ENCODE data around the gene CLDN1.

The CLDN1 gene

DNA sequence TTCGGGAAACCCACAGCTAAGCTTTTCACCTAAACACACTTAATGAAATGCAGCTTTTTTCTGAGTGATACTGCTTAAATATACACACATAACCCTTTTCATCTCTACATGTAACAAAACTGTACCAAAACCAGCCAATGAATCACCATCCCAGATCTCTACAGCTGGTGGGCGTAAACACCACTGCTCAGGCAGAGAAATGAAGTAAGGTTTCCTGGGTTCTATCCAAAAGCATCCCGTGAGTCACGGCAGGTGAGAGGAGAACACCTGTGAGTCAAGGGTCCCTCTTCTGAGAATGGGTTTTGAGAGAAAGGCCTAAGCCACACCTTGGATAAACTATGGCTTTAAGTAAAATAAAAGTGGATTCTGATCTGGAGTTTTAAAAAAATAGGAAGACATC is 2.6 kb downstream of the CLDN1 start:
- no peaks in the 10 kb centered on the region for H3K27me3 ChIP-seq (ENCODE audit: insufficient read depth, poor library complexity, severe bottlenecking)
- ATAC-seq (ENCODE audit: low read depth): peak; percentile 69
- peak; percentile 84 for DNase-seq (ENCODE audit: low spot score)

DNA sequence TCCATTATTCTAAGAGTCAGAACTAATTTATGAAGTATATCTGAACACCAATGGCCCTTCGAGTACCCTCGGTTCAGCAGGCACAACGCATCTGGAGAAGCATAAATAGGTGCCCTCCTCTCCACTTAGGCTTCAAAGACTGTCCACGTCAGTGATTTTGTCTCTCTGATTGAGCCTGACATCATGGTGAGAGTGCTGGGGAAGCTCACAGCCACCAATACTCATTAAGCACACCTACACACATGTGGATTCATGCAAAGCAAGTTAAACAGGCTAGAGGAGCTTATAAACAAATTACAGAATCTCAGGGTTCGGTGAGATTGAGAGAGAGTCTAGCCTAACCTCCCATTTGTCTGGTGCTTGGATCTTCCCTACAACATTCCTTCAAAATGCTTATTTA is 3.6 kb downstream of the CLDN1 start:
- Histone ChIP-seq H3K4me3 (ENCODE audit: severe bottlenecking) (no peak overlapping the region), H3K9me3 (ENCODE audit: severe bottlenecking) (no peaks in the 10 kb centered on the region), H3K4me1 (ENCODE audit: insufficient read depth, poor library complexity, severe bottlenecking) (peaks cover 17% of the 10 kb centered on the region), H3K27me3 (ENCODE audit: insufficient read depth, poor library complexity, severe bottlenecking) (no peaks in the 10 kb centered on the region), H3K36me3 (ENCODE audit: low read depth) (no peaks in the 10 kb centered on the region), H3K27ac (ENCODE audit: poor library complexity, severe bottlenecking) (peak overlapping the region; percentile 70)
- TF ChIP-seq, protein P1, sequence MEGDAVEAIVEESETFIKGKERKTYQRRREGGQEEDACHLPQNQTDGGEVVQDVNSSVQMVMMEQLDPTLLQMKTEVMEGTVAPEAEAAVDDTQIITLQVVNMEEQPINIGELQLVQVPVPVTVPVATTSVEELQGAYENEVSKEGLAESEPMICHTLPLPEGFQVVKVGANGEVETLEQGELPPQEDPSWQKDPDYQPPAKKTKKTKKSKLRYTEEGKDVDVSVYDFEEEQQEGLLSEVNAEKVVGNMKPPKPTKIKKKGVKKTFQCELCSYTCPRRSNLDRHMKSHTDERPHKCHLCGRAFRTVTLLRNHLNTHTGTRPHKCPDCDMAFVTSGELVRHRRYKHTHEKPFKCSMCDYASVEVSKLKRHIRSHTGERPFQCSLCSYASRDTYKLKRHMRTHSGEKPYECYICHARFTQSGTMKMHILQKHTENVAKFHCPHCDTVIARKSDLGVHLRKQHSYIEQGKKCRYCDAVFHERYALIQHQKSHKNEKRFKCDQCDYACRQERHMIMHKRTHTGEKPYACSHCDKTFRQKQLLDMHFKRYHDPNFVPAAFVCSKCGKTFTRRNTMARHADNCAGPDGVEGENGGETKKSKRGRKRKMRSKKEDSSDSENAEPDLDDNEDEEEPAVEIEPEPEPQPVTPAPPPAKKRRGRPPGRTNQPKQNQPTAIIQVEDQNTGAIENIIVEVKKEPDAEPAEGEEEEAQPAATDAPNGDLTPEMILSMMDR (IDR thresholded peaks at IDR 0.05; ENCODE audit: poor library complexity, severe bottlenecking): no peak
- ATAC-seq (ENCODE audit: low read depth) (no peak), DNase-seq (ENCODE audit: low spot score) (no peak)

More for the DNA sequence above, 2.6 kb downstream of the CLDN1 start:
- H3K36me3 ChIP-seq (ENCODE audit: low read depth): no peaks in the 10 kb centered on the region
- H3K27ac ChIP-seq (ENCODE audit: poor library complexity, severe bottlenecking): peak overlapping the region; percentile 70
- TF ChIP-seq, protein P1 (IDR thresholded peaks at IDR 0.05; ENCODE audit: poor library complexity, severe bottlenecking): no peak
- no peaks in the 10 kb centered on the region for H3K9me3 ChIP-seq (ENCODE audit: severe bottlenecking)
- H3K4me3 ChIP-seq (ENCODE audit: severe bottlenecking): peak overlapping the region; percentile 48
- H3K4me1 ChIP-seq (ENCODE audit: insufficient read depth, poor library complexity, severe bottlenecking): peaks cover 17% of the 10 kb centered on the region

DNA sequence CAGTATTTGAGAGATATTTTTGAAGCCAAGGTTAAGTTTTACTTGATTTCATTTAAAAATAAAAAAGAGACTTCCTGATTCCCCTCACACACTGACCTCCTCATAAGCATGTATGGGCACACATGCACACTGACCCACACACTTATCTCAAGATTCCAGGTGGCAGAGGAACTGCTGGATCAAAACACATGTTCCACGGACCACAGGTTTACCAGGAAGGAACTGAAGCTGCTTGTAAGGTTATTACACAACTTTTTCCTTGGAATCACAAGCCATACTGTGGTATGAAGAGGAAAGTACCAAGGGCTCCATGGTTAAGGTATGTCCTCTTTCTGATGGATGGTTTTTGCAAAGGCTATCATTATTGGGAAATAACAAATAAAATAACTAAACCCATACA is 7.5 kb downstream of the CLDN1 start:
- TF ChIP-seq, protein P1 (IDR thresholded peaks at IDR 0.05; ENCODE audit: poor library complexity, severe bottlenecking): no peak
- Histone ChIP-seq H3K27ac (ENCODE audit: poor library complexity, severe bottlenecking) (no peak overlapping the region), H3K4me3 (ENCODE audit: severe bottlenecking) (no peak overlapping the region), H3K4me1 (ENCODE audit: insufficient read depth, poor library complexity, severe bottlenecking) (peaks cover 3% of the 10 kb centered on the region), H3K27me3 (ENCODE audit: insufficient read depth, poor library complexity, severe bottlenecking) (no peaks in the 10 kb centered on the region), H3K9me3 (ENCODE audit: severe bottlenecking) (no peaks in the 10 kb centered on the region), H3K36me3 (ENCODE audit: low read depth) (peaks cover 14% of the 10 kb centered on the region; the same call in 1 of the 2 replicates)
- ATAC-seq (ENCODE audit: low read depth) (no peak), DNase-seq (ENCODE audit: low spot score) (no peak)

DNA sequence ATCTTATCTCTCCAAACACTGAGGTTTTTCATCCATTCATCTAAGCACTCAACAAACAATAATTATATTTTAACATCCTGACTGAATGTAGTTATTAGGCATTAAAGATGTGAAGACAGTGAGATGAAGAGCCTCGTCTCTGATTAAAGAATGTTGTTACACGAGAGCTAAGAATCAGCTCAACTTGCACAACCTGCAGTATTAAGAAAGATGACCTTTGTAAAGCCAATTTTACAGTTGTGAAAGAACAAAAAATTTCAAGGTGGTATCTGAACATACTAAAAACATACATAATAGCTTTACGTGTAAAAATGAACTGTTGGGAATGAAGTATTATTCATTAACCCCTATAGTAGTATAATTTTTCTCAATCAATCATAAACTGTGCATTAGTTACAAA is 12.8 kb downstream of the CLDN1 start:
- TF ChIP-seq, protein P1 (IDR thresholded peaks at IDR 0.05; ENCODE audit: poor library complexity, severe bottlenecking): no peak
- H3K9me3 ChIP-seq (ENCODE audit: severe bottlenecking): no peaks in the 10 kb centered on the region
- H3K36me3 ChIP-seq (ENCODE audit: low read depth): peaks cover 42% of the 10 kb centered on the region; the same call in 1 of the 2 replicates
- H3K4me3 ChIP-seq (ENCODE audit: severe bottlenecking): no peak overlapping the region
- no peak overlapping the region for H3K27ac ChIP-seq (ENCODE audit: poor library complexity, severe bottlenecking)
- no peaks in the 10 kb centered on the region for H3K27me3 ChIP-seq (ENCODE audit: insufficient read depth, poor library complexity, severe bottlenecking)
- DNase-seq (ENCODE audit: low spot score) (no peak), ATAC-seq (ENCODE audit: low read depth) (no peak)
- H3K4me1 ChIP-seq (ENCODE audit: insufficient read depth, poor library complexity, severe bottlenecking): peaks cover 37% of the 10 kb centered on the region

DNA sequence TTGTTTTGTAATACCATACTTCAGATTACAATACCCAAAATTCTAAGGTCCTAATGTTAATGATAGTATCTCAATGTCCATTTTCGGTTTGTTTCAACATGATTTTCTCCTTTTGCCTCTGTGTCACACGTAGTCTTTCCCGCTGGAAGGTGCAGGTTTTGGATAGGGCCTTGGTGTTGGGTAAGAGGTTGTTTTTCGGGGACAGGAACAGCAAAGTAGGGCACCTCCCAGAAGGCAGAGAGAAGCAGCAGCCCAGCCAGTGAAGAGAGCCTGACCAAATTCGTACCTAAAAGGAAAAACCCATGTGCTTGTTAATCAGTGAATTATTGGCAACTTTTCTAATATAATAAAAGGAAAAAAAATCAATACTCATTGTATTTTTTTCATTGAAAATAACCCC is 14.1 kb downstream of the CLDN1 start:
- Histone ChIP-seq H3K9me3 (ENCODE audit: severe bottlenecking) (no peaks in the 10 kb centered on the region), H3K4me1 (ENCODE audit: insufficient read depth, poor library complexity, severe bottlenecking) (peaks cover 50% of the 10 kb centered on the region), H3K4me3 (ENCODE audit: severe bottlenecking) (no peak overlapping the region), H3K36me3 (ENCODE audit: low read depth) (peaks cover 41% of the 10 kb centered on the region; the same call in 1 of the 2 replicates), H3K27me3 (ENCODE audit: insufficient read depth, poor library complexity, severe bottlenecking) (no peaks in the 10 kb centered on the region), H3K27ac (ENCODE audit: poor library complexity, severe bottlenecking) (peak overlapping the region; percentile 95)
- no peak for ATAC-seq (ENCODE audit: low read depth)
- TF ChIP-seq, protein P1 (IDR thresholded peaks at IDR 0.05; ENCODE audit: poor library complexity, severe bottlenecking): no peak
- DNase-seq (ENCODE audit: low spot score): no peak

Data from RWPE2 (cell line).